Spleen (tissue), 7 donors: Measurements from ENCODE around the gene LSM14B.

Experiments
- POLR2A ChIP-seq, 3 donors: fragments of 450-650 bp; IDR thresholded peaks; one replicate each; pipeline ENCODE4 v1.5.1; 2017; ENCODE audit warnings: antibody characterized with exemption in 3 of 3, mild to moderate bottlenecking in 1 of 3
- POLR2AphosphoS5 ChIP-seq, 3 donors: sonication (generic); formaldehyde crosslinking; IDR thresholded peaks; one replicate each; pipeline ENCODE4 v1.5.1; 2017; ENCODE audit warnings: antibody characterized with exemption in 3 of 3
- TF ChIP-seq, protein P1 (sequence below), 11 experiments: fragments of 200-600 bp in 7 of 11; fragments of 450-650 bp in 4 of 11; sonication (generic) in 4 of 11; IDR thresholded peaks in 8 of 11; conservative IDR thresholded peaks in 3 of 11; 1 replicate in 7 of 11; 2 replicates in 4 of 11; pipeline versions ENCODE4 v1.4.0 to v1.8.0; 2016 to 2021; ENCODE audit warnings: antibody characterized with exemption in 11 of 11, inconsistent platforms in 4 of 11, mild to moderate bottlenecking in 1 of 11
- donor health status: DM: no; HTN: no; CAD: no; lungs with moderate emphysema.
- donor health status: DM: no; HTN: no; CAD: no.
- donor health status: DM: no; HTN: no; CAD: no.

DNA sequence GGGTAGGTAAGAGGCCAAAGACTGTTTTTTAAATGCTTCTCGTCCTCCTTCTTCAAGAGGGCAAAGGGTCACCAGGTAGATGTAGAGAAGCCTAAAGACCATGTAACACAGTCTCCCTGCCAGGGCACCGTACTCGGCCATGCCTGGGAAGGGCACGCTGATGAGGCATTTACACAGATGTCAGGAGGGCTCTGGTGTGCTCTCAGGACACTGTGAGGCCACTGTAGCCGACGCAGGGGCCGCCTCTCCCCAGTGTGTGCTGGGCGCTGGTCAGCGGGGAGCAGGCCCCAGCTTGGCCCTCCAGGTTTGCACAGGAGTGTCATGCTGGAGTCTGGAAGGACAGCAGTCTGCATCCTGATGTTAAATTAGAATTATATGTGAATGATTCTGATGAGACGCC is 53.4 kb downstream of the LSM14B start:
- TF ChIP-seq POLR2AphosphoS5 (IDR thresholded peaks at IDR 0.05), result no peak
- no peak for TF ChIP-seq POLR2A (IDR thresholded peaks at IDR 0.05)
- TF ChIP-seq, protein P1, sequence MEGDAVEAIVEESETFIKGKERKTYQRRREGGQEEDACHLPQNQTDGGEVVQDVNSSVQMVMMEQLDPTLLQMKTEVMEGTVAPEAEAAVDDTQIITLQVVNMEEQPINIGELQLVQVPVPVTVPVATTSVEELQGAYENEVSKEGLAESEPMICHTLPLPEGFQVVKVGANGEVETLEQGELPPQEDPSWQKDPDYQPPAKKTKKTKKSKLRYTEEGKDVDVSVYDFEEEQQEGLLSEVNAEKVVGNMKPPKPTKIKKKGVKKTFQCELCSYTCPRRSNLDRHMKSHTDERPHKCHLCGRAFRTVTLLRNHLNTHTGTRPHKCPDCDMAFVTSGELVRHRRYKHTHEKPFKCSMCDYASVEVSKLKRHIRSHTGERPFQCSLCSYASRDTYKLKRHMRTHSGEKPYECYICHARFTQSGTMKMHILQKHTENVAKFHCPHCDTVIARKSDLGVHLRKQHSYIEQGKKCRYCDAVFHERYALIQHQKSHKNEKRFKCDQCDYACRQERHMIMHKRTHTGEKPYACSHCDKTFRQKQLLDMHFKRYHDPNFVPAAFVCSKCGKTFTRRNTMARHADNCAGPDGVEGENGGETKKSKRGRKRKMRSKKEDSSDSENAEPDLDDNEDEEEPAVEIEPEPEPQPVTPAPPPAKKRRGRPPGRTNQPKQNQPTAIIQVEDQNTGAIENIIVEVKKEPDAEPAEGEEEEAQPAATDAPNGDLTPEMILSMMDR (IDR thresholded peaks at IDR 0.05 in 8 of 11, conservative IDR thresholded peaks at IDR 0.05 in 3 of 11), result no peak
